Measurements from ENCODE around the gene RBMX. TPM values are rescaled to one million over a fixed set of nuclear protein-coding genes. Genes with fewer than 3 reads are reported as not detected.
"Not testable (repeated sequence)": the region's sequence is repeated elsewhere in the genome, so short reads cannot be mapped to it uniquely, and the experiment has no call there.

The RBMX gene
- total RNA-seq, 3 donors from 2014 or later, result 255 to 331 (median 264) TPM

DNA sequence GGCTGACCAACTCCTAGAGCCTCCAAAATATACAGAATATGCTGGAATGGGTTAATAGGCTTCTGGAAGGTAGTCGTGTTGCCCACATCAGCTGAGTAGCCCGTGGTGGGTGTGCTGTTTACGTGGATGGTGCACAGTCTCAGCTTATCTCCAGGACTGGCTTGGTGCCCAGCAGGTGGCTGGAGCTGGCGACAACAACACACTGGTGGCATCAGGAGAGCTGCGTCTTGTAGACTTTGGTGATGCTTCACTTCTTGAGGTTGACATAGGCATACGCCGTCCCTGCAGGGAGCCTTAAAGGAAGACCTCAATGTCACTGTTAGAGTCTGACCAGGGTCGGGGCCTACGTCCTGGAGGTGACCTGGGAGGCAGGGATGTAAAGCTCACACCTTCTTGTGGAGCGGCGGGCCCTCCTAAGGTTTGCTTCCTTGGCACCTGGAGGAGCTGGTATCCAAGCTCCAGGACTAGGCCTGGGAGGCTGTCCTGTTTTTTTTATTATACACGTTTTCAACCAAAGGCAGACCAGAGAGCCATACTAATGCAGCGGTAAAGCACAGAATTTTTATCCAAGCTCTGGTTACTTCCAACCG, 26.5 kb upstream of the RBMX start:
- no peaks in the 10 kb centered on the region for H3K27me3 ChIP-seq
- no peaks in the 10 kb centered on the region for H3K36me3 ChIP-seq
- no peaks in the 10 kb centered on the region for H3K9me3 ChIP-seq
- no peak overlapping the region for H3K4me3 ChIP-seq
- DNase-seq (ENCODE audit: low spot score in 2 of 2), result no peak
- TF ChIP-seq POLR2AphosphoS5 (IDR thresholded peaks at IDR 0.05), result no peak
- TF ChIP-seq POLR2A (IDR thresholded peaks at IDR 0.05), result no peak
- no peak for TF ChIP-seq CTCF (IDR thresholded peaks at IDR 0.05)
- H3K4me1 ChIP-seq, result no peaks in the 10 kb centered on the region
- no peak overlapping the region for H3K27ac ChIP-seq
- intact Hi-C loops (cut with DNase I; ENCODE audit: low total_unique reads), result no loop called here

GRCh38 chrX:136904067-136904466, 23.5 kb upstream of the RBMX start:
- H3K9me3 ChIP-seq; H3K4me3 ChIP-seq; H3K27ac ChIP-seq; DNase-seq (ENCODE audit: low spot score in 2 of 2); intact Hi-C loops (cut with DNase I; ENCODE audit: low total_unique reads); H3K27me3 ChIP-seq; H3K36me3 ChIP-seq; H3K4me1 ChIP-seq: not testable (repeated sequence)

DNA sequence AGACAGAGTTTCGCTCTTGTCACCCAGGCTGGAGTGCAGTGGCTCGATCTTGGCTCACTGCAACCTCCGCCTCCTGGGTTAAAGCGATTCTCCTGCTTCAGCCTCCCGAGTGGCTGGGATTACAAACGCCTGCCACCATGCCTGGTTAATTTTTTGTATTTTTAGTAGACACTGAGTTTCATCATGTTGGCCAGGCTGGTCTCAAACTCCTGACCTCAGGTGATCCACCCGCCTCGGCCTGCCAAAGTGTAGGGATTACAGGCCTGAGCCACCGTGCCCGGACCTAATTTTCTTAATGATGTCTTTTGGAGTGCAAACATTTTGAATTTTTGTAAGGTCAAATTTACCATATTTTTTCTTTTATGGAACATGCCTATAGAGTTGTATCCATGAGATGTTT, 19.5 kb upstream of the RBMX start:
- H3K27me3 ChIP-seq; H3K36me3 ChIP-seq; H3K27ac ChIP-seq; H3K4me1 ChIP-seq; H3K4me3 ChIP-seq; intact Hi-C loops (cut with DNase I; ENCODE audit: low total_unique reads); DNase-seq (ENCODE audit: low spot score in 2 of 2); H3K9me3 ChIP-seq: not testable (repeated sequence)

GRCh38 chrX:136899221-136899620, 18.7 kb upstream of the RBMX start:
- H3K36me3 ChIP-seq, result no peaks in the 10 kb centered on the region
- H3K9me3 ChIP-seq, result no peaks in the 10 kb centered on the region
- intact Hi-C loops (cut with DNase I; ENCODE audit: low total_unique reads), result no loop called here
- H3K4me3 ChIP-seq, result no peak overlapping the region
- no peaks in the 10 kb centered on the region for H3K4me1 ChIP-seq
- no peak overlapping the region for H3K27ac ChIP-seq
- TF ChIP-seq CTCF (IDR thresholded peaks at IDR 0.05), result no peak
- TF ChIP-seq POLR2AphosphoS5 (IDR thresholded peaks at IDR 0.05), result no peak
- TF ChIP-seq POLR2A (IDR thresholded peaks at IDR 0.05), result no peak
- DNase-seq (ENCODE audit: low spot score in 2 of 2), result no peak
- H3K27me3 ChIP-seq, result no peaks in the 10 kb centered on the region

GRCh38 chrX:136898752-136899151, 18.2 kb upstream of the RBMX start:
- intact Hi-C loops (cut with DNase I; ENCODE audit: low total_unique reads); H3K27me3 ChIP-seq; H3K4me1 ChIP-seq; H3K9me3 ChIP-seq; DNase-seq (ENCODE audit: low spot score in 2 of 2); H3K36me3 ChIP-seq; H3K27ac ChIP-seq; H3K4me3 ChIP-seq: not testable (repeated sequence)

GRCh38 chrX:136896121-136896914, 15.8 kb upstream of the RBMX start:
- Histone ChIP-seq H3K36me3 (no peaks in the 10 kb centered on the region), H3K27me3 (no peaks in the 10 kb centered on the region), H3K27ac (no peak overlapping the region), H3K9me3 (no peaks in the 10 kb centered on the region), H3K4me3 (no peak overlapping the region), H3K4me1 (no peaks in the 10 kb centered on the region)
- DNase-seq (ENCODE audit: low spot score in 2 of 2), result no peak
- TF ChIP-seq CTCF (IDR thresholded peaks at IDR 0.05) (no peak), POLR2A (IDR thresholded peaks at IDR 0.05) (no peak), POLR2AphosphoS5 (IDR thresholded peaks at IDR 0.05) (no peak)
- intact Hi-C loops (cut with DNase I; ENCODE audit: low total_unique reads), result no loop called here

Measured in breast epithelium (tissue), 4 donors.